Fibroblast of lung (primary cell): ENCODE measurements around the gene OR13C9. TPM values are rescaled to one million over a fixed set of nuclear protein-coding genes. Genes with fewer than 3 reads are reported as not detected.
"Not testable (repeated sequence)": the region's sequence is repeated elsewhere in the genome, so short reads cannot be mapped to it uniquely, and the experiment has no call there.

ENCODE experiments used
- DNase-seq, 2 donors: peaks; one replicate each; pipeline versions ENCODE4 v3.0.0 to v3.0.0-alpha.2; 2010; ENCODE audit warnings: low read depth in 2 of 2
- H2AFZ ChIP-seq: 2 replicates; pipeline ENCODE4 v1.5.1; 2012; ENCODE audit warnings: low read length, control low read depth, inconsistent platforms
- H3K27ac ChIP-seq: 2 replicates; pipeline ENCODE4 v1.5.1; 2011; ENCODE audit warnings: low read length, control low read depth; ENCODE audit not compliant: insufficient read depth
- H3K27me3 ChIP-seq: 2 replicates; pipeline ENCODE4 v1.5.1; 2011; ENCODE audit warnings: mild to moderate bottlenecking, low read length; ENCODE audit not compliant: control insufficient read depth, insufficient read depth
- H3K36me3 ChIP-seq: 2 replicates; pipeline ENCODE4 v1.5.1; 2011; ENCODE audit warnings: low read length; ENCODE audit not compliant: control insufficient read depth, insufficient read depth
- H3K4me1 ChIP-seq: 2 replicates; pipeline ENCODE4 v1.5.1; 2011; ENCODE audit warnings: low read length; ENCODE audit not compliant: control insufficient read depth, insufficient read depth; ENCODE audit errors: extremely low read depth
- H3K4me2 ChIP-seq: 2 replicates; pipeline ENCODE4 v1.5.1; 2011; ENCODE audit warnings: low read length, control low read depth; ENCODE audit not compliant: insufficient read depth; ENCODE audit errors: extremely low read depth
- H3K4me3 ChIP-seq, 4 experiments: fragments of 200-600 bp in 1 of 4; sonication (generic) in 1 of 4; replicated peaks in 1 of 4; 2 replicates each; pipeline ENCODE4 v1.5.1; 2011 to 2016; ENCODE audit warnings: low read length in 4 of 4, low read depth in 3 of 4, mild to moderate bottlenecking in 3 of 4, control low read depth in 2 of 4, inconsistent platforms in 1 of 4, mixed read lengths in 1 of 4; ENCODE audit not compliant: insufficient read depth in 1 of 4; ENCODE audit errors: control extremely low read depth in 1 of 4
- H3K79me2 ChIP-seq: 2 replicates; pipeline ENCODE4 v1.5.1; 2012; ENCODE audit warnings: mild to moderate bottlenecking, low read length, inconsistent platforms; ENCODE audit not compliant: control insufficient read depth, insufficient read depth
- H3K9ac ChIP-seq: 2 replicates; pipeline ENCODE4 v1.5.1; 2011; ENCODE audit warnings: mild to moderate bottlenecking, low read length, control low read depth; ENCODE audit not compliant: insufficient read depth
- H3K9me3 ChIP-seq: 2 replicates; pipeline ENCODE4 v1.5.1; 2012; ENCODE audit warnings: low read depth, low read length; ENCODE audit not compliant: control insufficient read depth, insufficient read depth
- H4K20me1 ChIP-seq: 2 replicates; pipeline ENCODE4 v1.5.1; 2011; ENCODE audit warnings: low read length; ENCODE audit not compliant: control insufficient read depth, insufficient read depth; ENCODE audit errors: extremely low read depth
- CTCF ChIP-seq, 2 donors: IDR thresholded peaks in 1 of 2; conservative IDR thresholded peaks in 1 of 2; 1 replicate in 1 of 2; 2 replicates in 1 of 2; pipeline ENCODE4 v1.5.1; 2011 to 2012; ENCODE audit warnings: low read length in 2 of 2, control low read depth in 1 of 2, inconsistent platforms in 1 of 2, low read depth in 1 of 2, mild to moderate bottlenecking in 1 of 2
- EZH2 ChIP-seq: IDR thresholded peaks from 2 replicates; pipeline ENCODE4 v1.5.1; 2012; ENCODE audit warnings: low read length, control low read depth, mild to moderate bottlenecking; ENCODE audit errors: missing control alignments
- polyA plus RNA-seq, 2 donors: library from polyadenylated mRNA; depleted of rRNA in 1 of 2; stranded (reverse) in 1 of 2; unstranded in 1 of 2; fragments of >200 nt; gene quantifications; 2 replicates each; pipeline ENCODE4 v1.2.1, GENCODE V29; 2011 to 2012; ENCODE audit warnings: missing spikeins in 1 of 2
- total RNA-seq: library from RNA; depleted of rRNA; stranded (reverse); fragments of >200 nt; gene quantifications from 2 replicates; pipeline ENCODE4 v1.2.1, GENCODE V29; 2014

Gene OR13C9
- total and polyA plus RNA-seq, 2 donors (not counting 1 experiment from before 2014, with no cell fraction given), result not detected

- H3K4me3 ChIP-seq, result no peak overlapping the region
- no peak for DNase-seq
These were observed 9.7 kb downstream of the OR13C9 start for GRCh38 chr9:104608336-104608735.

GRCh38 chr9:104606152-104606551 is 11.9 kb downstream of the OR13C9 start:
- Histone ChIP-seq H4K20me1 (no peaks in the 10 kb centered on the region), H3K4me2 (no peak overlapping the region), H3K79me2 (no peaks in the 10 kb centered on the region), H3K9me3 (no peaks in the 10 kb centered on the region), H3K9ac (no peak overlapping the region), H3K4me3 (no peak overlapping the region), H2AFZ (no peak overlapping the region), H3K36me3 (no peaks in the 10 kb centered on the region), H3K27ac (no peak overlapping the region), H3K27me3 (no peaks in the 10 kb centered on the region), H3K4me1 (no peaks in the 10 kb centered on the region)
- no peak for DNase-seq
- TF ChIP-seq CTCF (conservative IDR thresholded peaks at IDR 0.05 in 1 of 2, IDR thresholded peaks at IDR 0.05 in 1 of 2; ENCODE audit: low read depth in 1 of 2, low read length in 2 of 2), result no peak
- TF ChIP-seq EZH2, result no peak

More at GRCh38 chr9:104608336-104608735, 9.7 kb downstream of the OR13C9 start:
- Histone ChIP-seq H3K4me2 (no peak overlapping the region), H3K9ac (no peak overlapping the region), H3K27ac (no peak overlapping the region), H3K9me3 (no peaks in the 10 kb centered on the region), H3K36me3 (no peaks in the 10 kb centered on the region), H3K27me3 (no peaks in the 10 kb centered on the region), H2AFZ (no peak overlapping the region), H3K4me1 (no peaks in the 10 kb centered on the region), H3K79me2 (no peaks in the 10 kb centered on the region), H4K20me1 (no peaks in the 10 kb centered on the region)
- TF ChIP-seq CTCF (conservative IDR thresholded peaks at IDR 0.05 in 1 of 2, IDR thresholded peaks at IDR 0.05 in 1 of 2; ENCODE audit: low read depth in 1 of 2, low read length in 2 of 2) (no peak), EZH2 (no peak)

GRCh38 chr9:104605527-104605926 is 12.5 kb downstream of the OR13C9 start, which contains the start of gene OR13C2:
Gene OR13C2, minus strand, starts transcription at chr9:104605627. Its CDS starts 0 bp downstream, at chr9:104605627.
- not testable (repeated sequence) for H4K20me1 ChIP-seq, H3K36me3 ChIP-seq, H3K79me2 ChIP-seq, H3K27me3 ChIP-seq, H2AFZ ChIP-seq, H3K4me3 ChIP-seq, H3K4me1 ChIP-seq, H3K9ac ChIP-seq, H3K27ac ChIP-seq, H3K9me3 ChIP-seq, DNase-seq, H3K4me2 ChIP-seq
